Breast epithelium (tissue), 4 donors: ENCODE data around the gene CPXM2. TPM values are rescaled to one million over a fixed set of nuclear protein-coding genes. Genes with fewer than 3 reads are reported as not detected.

Source experiments
- DNase-seq, 2 donors: peaks; one replicate each; pipeline ENCODE4 v3.0.0-alpha.2; 2019; ENCODE audit warnings: low spot score in 2 of 2
- H3K27ac ChIP-seq, 2 donors: fragments of 200-600 bp; sonication (generic) in 1 of 2; one replicate each; pipeline ENCODE4 v1.5.1; 2016 to 2019; ENCODE audit warnings: mild to moderate bottlenecking in 1 of 2
- H3K27me3 ChIP-seq, 2 donors: fragments of 200-600 bp; sonication (generic) in 1 of 2; one replicate each; pipeline versions ENCODE4 v1.5.1 to v1.6.0; 2017 to 2019; ENCODE audit warnings: control low read depth in 1 of 2, mild to moderate bottlenecking in 1 of 2
- H3K36me3 ChIP-seq: fragments of 200-600 bp; one replicate; pipeline ENCODE4 v1.5.1; 2019
- H3K4me1 ChIP-seq, 2 donors: fragments of 200-600 bp; sonication (generic); one replicate each; pipeline ENCODE4 v1.5.1; 2016 to 2019; ENCODE audit warnings: control low read depth in 1 of 2
- H3K4me3 ChIP-seq, 3 donors: fragments of 200-600 bp; sonication (generic); 1 replicate in 2 of 3; 2 replicates in 1 of 3; pipeline ENCODE4 v1.5.1; 2016 to 2019; ENCODE audit warnings: mild to moderate bottlenecking in 3 of 3, moderate library complexity in 2 of 3
- H3K9me3 ChIP-seq, 2 donors: fragments of 200-600 bp; sonication (generic) in 1 of 2; one replicate each; pipeline ENCODE4 v1.5.1; 2016 to 2019; ENCODE audit warnings: control low read depth in 1 of 2
- CTCF ChIP-seq, 3 donors: fragments of 450-650 bp; IDR thresholded peaks; one replicate each; pipeline ENCODE4 v1.5.1; 2016 to 2017; ENCODE audit warnings: antibody characterized with exemption in 3 of 3, mild to moderate bottlenecking in 3 of 3, moderate library complexity in 3 of 3
- POLR2A ChIP-seq: fragments of 450-650 bp; IDR thresholded peaks from one replicate; pipeline ENCODE4 v1.6.1; 2016; ENCODE audit warnings: antibody characterized with exemption, mild to moderate bottlenecking, moderate library complexity
- POLR2AphosphoS5 ChIP-seq, 3 donors: sonication (generic); formaldehyde crosslinking; IDR thresholded peaks; one replicate each; pipeline ENCODE4 v1.6.1; 2017; ENCODE audit warnings: antibody characterized with exemption in 3 of 3
- intact Hi-C: fragments of 100-400 bp; cut with DNase I; formaldehyde crosslinking; loops from one replicate; pipeline ENCODE4 v1.15.1; 2023; ENCODE audit warnings: low total_unique reads
- total RNA-seq, 3 donors: library from RNA; depleted of rRNA; stranded (reverse); fragments of >200 nt; gene quantifications; one replicate each; pipeline ENCODE4 v1.1.0, GENCODE V29; 2016

Gene CPXM2
- total RNA-seq, 3 donors from 2014 or later: 5.3 to 16.7 (median 7.2) TPM

- Histone ChIP-seq H3K27ac (no peak overlapping the region), H3K4me3 (no peak overlapping the region), H3K36me3 (no peaks in the 10 kb centered on the region), H3K4me1 (no peaks in the 10 kb centered on the region), H3K27me3 (peaks cover 0 to 8% of the 10 kb centered on the region in 2 donors), H3K9me3 (no peaks in the 10 kb centered on the region)
- intact Hi-C loops: no loop called here
- TF ChIP-seq POLR2A (no peak), CTCF (IDR thresholded peaks at IDR 0.05) (no peak), POLR2AphosphoS5 (IDR thresholded peaks at IDR 0.05) (no peak)
- no peak for DNase-seq
These were observed 14.7 kb upstream of the CPXM2 start for GRCh38 chr10:123906296-123906695.

DNA sequence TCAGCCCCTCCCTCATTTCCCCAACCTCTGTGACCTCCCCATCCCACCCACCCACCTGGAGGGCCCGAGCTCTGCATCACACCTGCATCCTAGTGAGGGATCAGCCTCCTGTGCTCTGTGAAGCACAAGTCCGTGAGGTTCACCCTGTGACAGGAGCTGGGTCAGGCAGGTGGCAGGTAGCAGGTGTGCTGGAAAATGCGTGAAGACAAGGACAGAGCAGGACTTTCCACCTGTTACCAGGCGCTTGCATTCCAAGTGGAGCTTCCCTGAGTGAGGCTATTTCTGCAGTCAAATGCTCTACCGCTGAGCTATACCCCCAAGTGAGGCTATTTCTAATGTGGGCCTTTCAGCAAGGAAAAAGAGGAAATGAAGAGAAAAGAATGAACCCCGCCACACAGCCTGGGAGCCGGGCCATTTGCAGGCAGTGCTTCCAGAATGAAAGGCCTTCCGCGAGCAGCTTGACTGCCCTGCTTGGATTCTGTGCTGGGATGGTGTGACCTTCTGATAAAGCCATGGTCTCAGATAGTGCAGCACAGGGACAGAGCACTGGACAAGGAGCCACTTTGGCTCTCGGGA is 13.3 kb upstream of the CPXM2 start:
- DNase-seq: no peak

DNA sequence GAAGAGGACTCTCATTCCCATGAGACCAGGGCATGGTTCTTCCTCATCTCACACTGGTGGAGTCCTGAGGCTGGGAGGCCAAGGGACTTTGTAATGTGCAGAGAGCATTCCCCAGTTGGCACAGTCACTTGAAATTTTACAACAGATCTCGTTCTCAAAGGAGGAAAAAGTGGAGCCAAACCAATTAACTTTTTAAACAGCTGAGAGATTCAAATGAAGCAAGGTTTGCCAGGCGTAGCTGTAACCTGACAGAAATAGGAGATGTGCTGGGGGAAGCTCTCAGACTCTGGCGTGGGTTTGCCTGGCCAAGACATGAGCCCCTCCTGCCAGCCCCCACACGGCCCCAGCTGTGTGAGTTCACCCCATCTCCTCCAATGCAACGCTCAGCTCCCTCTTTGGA is 12.0 kb upstream of the CPXM2 start:
- intact Hi-C loops: loop anchor here (5.0 kb wide), 1 partner anchor 769 kb away; no protein-coding TSS in a partner anchor
- no peak overlapping the region for H3K4me3 ChIP-seq
- no peaks in the 10 kb centered on the region for H3K36me3 ChIP-seq
- no peaks in the 10 kb centered on the region for H3K4me1 ChIP-seq
- no peak for TF ChIP-seq CTCF (IDR thresholded peaks at IDR 0.05)
- TF ChIP-seq POLR2AphosphoS5 (IDR thresholded peaks at IDR 0.05): no peak
- TF ChIP-seq POLR2A: no peak
- peaks cover 6 to 9% of the 10 kb centered on the region in 2 donors for H3K9me3 ChIP-seq
- no peaks in the 10 kb centered on the region for H3K27me3 ChIP-seq
- H3K27ac ChIP-seq: no peak overlapping the region
- no peak for DNase-seq

More for the DNA sequence above, 13.3 kb upstream of the CPXM2 start:
- H3K4me1 ChIP-seq: no peaks in the 10 kb centered on the region
- H3K27ac ChIP-seq: no peak overlapping the region
- peaks cover 5 to 7% of the 10 kb centered on the region in 2 donors for H3K9me3 ChIP-seq
- intact Hi-C loops: loop anchor here (1.0 to 5.0 kb wide), 2 partner anchors 34 to 767 kb away; no protein-coding TSS in a partner anchor
- H3K36me3 ChIP-seq: no peaks in the 10 kb centered on the region
- TF ChIP-seq POLR2AphosphoS5 (IDR thresholded peaks at IDR 0.05) (no peak), POLR2A (no peak), CTCF (IDR thresholded peaks at IDR 0.05) (no peak)
- H3K4me3 ChIP-seq: no peak overlapping the region
- peaks cover 0 to 4% of the 10 kb centered on the region in 2 donors for H3K27me3 ChIP-seq

GRCh38 chr10:123901621-123902020 is 10.0 kb upstream of the CPXM2 start:
- no peak for TF ChIP-seq POLR2A
- no peak for TF ChIP-seq CTCF (IDR thresholded peaks at IDR 0.05)
- no peak for TF ChIP-seq POLR2AphosphoS5 (IDR thresholded peaks at IDR 0.05)
- intact Hi-C loops: loop anchor here (5.0 kb wide), 1 partner anchor 771 kb away; no protein-coding TSS in a partner anchor
- no peaks in the 10 kb centered on the region for H3K4me1 ChIP-seq
- H3K36me3 ChIP-seq: no peaks in the 10 kb centered on the region
- H3K27me3 ChIP-seq: no peaks in the 10 kb centered on the region
- no peak overlapping the region for H3K27ac ChIP-seq
- no peak overlapping the region for H3K4me3 ChIP-seq
- peaks cover 6 to 9% of the 10 kb centered on the region in 2 donors for H3K9me3 ChIP-seq
- no peak for DNase-seq

- DNase-seq: no peak
- H3K4me1 ChIP-seq: no peaks in the 10 kb centered on the region
- peaks cover 6 to 9% of the 10 kb centered on the region in 2 donors for H3K9me3 ChIP-seq
- no peak overlapping the region for H3K27ac ChIP-seq
- H3K36me3 ChIP-seq: no peaks in the 10 kb centered on the region
- H3K27me3 ChIP-seq: no peaks in the 10 kb centered on the region
- H3K4me3 ChIP-seq: no peak overlapping the region
- no peak for TF ChIP-seq POLR2A
- TF ChIP-seq CTCF (IDR thresholded peaks at IDR 0.05): no peak
- TF ChIP-seq POLR2AphosphoS5 (IDR thresholded peaks at IDR 0.05): no peak
- intact Hi-C loops: no loop called here
These were observed 5.5 kb upstream of the CPXM2 start for GRCh38 chr10:123897146-123897545.
